DMS114 treated with DMSO at 0.1 percent for 48 hours (cell line): Measurements from ENCODE around the gene ITM2B.

Source experiments
- DNase-seq: peaks from one replicate; lab custom pipeline; 2025; ENCODE audit not compliant: unreplicated experiment; lab: John Stamatoyannopoulos, UW

The ITM2B gene

GRCh38 chr13:48303359-48304142 lies 70.5 kb downstream of the ITM2B start, which contains the start of gene RB1:
RB1 (plus strand) TSS chr13:48303751; CDS start chr13:48303913, 162 bp downstream.
- peak; percentile 33 for DNase-seq

GRCh38 chr13:48304143-48304876 lies 71.3 kb downstream of the ITM2B start:
- DNase-seq, result no peak

- no peak for DNase-seq
These were observed 78.2 kb downstream of the ITM2B start for GRCh38 chr13:48311223-48311622.

- no peak for DNase-seq
These were observed 83.1 kb downstream of the ITM2B start for GRCh38 chr13:48315969-48316650.

GRCh38 chr13:48316826-48317510 lies 84.0 kb downstream of the ITM2B start:
- DNase-seq, result no peak

- no peak for DNase-seq
These were observed 84.7 kb downstream of the ITM2B start for GRCh38 chr13:48317511-48318376.

- no peak for DNase-seq
These were observed 85.4 kb downstream of the ITM2B start for GRCh38 chr13:48318377-48318811.

GRCh38 chr13:48318821-48319511 lies 86.0 kb downstream of the ITM2B start:
- no peak for DNase-seq
